COLO829 (cell line): Measurements from ENCODE around the gene OXLD1.
A peak's percentile ranks its signal among the peaks of the same experiment; 100 is the strongest.

Source experiments
- DNase-seq: peaks from one replicate; pipeline ENCODE4 v3.0.0; 2012; ENCODE audit warnings: low spot score

Gene OXLD1

GRCh38 chr17:81666342-81667191 is at the start of gene OXLD1, which contains the start of gene CCDC137:
Gene OXLD1, minus strand, starts transcription at chr17:81666605. Its CDS starts 28 bp downstream, at chr17:81666577.
Gene CCDC137, plus strand, starts transcription at chr17:81666737. Its CDS starts 30 bp downstream, at chr17:81666767.
- peak; percentile 87 for DNase-seq

- DNase-seq: no peak
These were observed 48.9 kb upstream of the OXLD1 start for GRCh38 chr17:81715107-81715871.

- no peak for DNase-seq
These were observed 48.2 kb upstream of the OXLD1 start for GRCh38 chr17:81714412-81715106.

GRCh38 chr17:81713556-81714411 is 47.4 kb upstream of the OXLD1 start:
- DNase-seq: no peak

DNA sequence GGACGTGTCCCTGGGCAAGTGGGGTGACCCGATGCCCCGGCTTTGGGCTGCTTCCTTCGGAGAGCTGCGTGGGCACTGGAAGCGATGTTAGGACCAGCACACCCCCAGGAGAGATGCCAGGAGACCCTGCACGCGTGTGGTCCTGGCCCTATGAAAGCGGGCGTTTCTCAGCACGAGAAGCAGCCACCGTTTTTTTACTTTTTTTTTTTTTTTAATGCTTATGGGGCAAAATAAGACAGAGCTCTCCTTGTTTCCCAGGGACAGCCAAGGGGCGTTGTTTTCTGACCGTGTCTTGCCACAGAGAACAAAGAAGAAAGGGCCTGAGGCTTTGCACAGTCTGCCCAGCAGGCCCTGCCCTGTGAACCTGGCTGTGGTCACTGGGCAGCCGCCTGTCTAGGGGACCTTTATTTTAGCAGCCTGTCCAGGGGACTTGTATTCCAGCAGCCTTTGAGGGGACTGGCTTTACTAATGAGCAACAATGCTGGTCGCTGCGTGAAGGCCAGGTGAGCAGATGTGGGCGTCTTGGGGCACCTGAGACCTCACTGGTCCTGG is 46.7 kb upstream of the OXLD1 start:
- peak; percentile 95 for DNase-seq

- no peak for DNase-seq
These were observed 46.1 kb upstream of the OXLD1 start for GRCh38 chr17:81712468-81713003.

GRCh38 chr17:81711814-81712467 is 45.5 kb upstream of the OXLD1 start, which contains the start of gene SLC25A10:
Gene SLC25A10, plus strand, starts transcription at chr17:81712284. Its CDS starts 143 bp downstream, at chr17:81712427.
- DNase-seq: peak; percentile 59

GRCh38 chr17:81710514-81711308 is 44.3 kb upstream of the OXLD1 start:
- no peak for DNase-seq

- no peak for DNase-seq
These were observed 42.4 kb upstream of the OXLD1 start for GRCh38 chr17:81708739-81709185.

DNA sequence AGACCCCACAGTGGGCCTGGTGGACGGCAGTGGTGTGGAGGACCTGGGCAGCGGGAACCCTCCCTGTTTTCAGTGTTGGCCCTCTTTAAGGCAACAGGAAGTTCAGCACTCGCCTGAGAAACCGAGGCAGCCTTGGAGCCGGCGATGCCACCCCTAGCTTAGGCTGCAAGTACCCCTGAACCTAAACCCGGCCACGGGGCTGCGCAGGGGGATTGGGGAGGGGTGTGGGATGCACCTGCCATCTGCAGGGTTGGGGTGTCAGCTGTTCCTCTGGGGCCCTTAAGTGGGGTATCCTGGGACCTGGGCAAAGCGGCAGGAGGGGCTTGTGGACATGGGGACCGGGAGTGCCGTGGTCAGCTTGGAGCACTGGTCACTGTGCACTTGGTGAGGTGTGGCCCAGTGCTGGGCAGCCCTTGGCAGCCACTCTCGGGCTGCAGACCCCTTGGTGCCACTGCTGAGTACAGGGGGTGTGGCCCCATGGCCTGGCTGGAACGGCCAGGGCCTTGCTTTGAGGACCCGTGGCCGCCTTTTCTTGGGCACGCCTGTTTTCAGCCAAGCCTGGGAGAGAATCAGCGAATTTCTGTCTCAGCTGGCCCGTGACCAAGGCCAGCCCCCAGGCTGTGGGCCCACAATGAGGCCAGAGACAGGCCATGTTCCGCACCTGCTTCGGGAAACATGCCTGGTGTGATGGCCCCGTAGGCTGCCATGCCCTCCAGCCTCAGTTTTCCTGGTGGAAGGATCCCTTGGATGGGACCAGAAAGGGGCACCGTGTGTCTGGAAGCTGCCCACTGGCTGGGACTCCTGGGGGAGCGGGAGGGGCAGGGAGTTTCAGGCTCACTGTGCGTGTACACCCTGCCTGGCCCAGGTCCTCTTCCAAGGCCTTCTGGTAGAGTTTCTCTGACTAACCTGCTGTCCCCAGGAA is 41.6 kb upstream of the OXLD1 start:
- no peak for DNase-seq

DNA sequence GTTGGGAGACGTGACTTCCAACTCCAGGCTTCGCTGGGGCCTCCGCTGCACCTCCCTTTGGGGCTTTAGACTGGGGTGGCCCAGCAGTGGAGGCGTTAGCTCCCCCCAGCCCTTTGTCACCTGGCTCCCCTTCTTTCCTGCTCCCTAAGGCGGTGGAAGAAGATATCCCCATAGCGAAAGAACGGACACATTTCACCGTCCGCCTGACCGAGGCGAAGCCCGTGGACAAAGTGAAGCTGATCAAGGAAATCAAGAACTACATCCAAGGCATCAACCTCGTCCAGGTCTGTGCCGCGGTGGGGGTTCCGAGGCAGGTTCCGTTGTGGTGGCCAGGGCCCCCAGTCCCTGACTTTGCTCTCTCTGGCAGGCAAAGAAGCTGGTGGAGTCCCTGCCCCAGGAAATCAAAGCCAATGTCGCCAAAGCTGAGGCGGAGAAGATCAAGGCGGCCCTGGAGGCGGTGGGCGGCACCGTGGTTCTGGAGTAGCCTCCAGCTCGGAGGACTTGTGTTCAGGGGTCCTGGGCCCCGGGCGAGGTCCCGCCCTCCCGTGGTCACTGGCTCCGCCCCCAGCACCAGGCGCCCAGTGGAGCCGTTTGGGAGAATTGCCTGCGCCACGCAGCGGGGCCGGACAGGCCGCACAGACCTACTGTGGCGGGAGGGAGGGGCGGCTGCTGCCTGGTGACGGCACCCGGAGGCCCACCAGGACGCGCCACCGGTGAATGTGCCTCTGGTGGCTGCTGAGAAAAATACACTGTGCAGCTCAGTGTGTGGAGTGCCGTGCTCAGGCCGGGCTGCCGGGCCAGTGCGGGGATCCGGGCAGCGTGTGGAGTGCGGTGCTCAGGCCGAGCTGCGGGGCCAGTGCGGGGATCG is 40.6 kb upstream of the OXLD1 start:
- DNase-seq: no peak

GRCh38 chr17:81706232-81706611 is 39.8 kb upstream of the OXLD1 start:
- DNase-seq: no peak

- no peak for DNase-seq
These were observed 39.3 kb upstream of the OXLD1 start for GRCh38 chr17:81705518-81706231.

GRCh38 chr17:81703747-81704654 is 37.6 kb upstream of the OXLD1 start:
- no peak for DNase-seq

DNA sequence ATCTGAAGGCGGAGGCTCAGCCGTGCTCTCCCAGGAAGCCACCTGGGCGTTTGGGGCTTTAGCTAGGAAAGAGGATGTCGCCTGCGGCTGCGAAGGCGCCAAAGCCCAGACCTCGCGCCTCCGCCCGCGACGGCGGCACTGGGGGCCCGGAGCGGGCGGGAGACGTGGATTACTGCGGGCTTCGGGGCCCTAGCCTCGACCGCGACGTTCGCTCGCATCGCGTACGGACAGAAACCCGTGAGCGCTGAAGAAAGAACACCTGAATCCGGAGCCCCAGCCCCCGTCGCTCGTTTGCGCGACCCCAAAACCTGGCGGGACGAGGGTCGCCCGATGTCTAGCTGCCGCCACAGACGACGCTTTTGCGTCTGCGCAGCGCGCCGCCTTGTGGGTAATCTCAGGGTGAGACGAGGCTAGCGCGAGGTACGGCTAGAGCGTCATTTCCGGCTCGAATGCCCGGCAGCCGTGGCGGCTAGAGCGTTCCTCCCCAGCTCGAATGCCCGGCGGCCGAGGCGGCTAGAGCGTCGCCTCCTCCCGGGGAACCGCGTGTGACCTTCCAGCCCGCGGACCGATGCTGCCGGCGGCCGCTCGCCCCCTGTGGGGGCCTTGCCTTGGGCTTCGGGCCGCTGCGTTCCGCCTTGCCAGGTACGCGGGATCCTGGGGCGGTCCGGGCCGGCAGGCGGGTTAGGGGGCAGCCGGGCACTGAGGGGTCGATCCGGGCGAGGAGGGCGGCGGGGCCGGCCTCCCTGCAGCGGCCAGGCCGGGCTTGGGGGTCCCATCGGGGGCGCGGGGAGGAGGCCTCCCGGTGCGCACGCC is 36.7 kb upstream of the OXLD1 start, which contains the start of gene MRPL12:
Gene MRPL12 (plus strand): TSS at position 434 of the 813 bp plus-strand sequence. CDS start 135 bp downstream, at position 569.
- peak; percentile 94 for DNase-seq
